ENCODE data around the gene FBLN5.

DNA sequence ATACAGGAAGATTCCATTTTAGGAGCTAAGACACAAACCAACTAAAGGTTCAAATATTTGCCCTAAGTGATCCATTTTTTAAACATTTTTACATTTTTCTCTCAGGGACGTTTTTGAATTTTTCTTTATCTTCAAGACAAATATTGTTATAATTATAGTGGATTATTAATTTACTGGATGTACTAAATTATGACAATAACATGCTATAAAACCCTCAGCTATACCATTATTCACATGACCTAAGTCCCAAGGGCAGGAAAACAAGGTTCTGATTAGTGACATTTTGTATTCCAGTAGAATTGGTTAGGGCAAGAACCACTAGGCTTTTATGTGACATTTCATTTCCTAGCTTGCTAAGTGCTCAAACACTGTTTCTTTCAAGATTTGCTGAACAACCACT lies 16.5 kb upstream of the FBLN5 start:
- no peak for TF ChIP-seq SMC3 (IDR thresholded peaks at IDR 0.05; ENCODE audit: low read depth, low read length)
- TF ChIP-seq, protein P1, sequence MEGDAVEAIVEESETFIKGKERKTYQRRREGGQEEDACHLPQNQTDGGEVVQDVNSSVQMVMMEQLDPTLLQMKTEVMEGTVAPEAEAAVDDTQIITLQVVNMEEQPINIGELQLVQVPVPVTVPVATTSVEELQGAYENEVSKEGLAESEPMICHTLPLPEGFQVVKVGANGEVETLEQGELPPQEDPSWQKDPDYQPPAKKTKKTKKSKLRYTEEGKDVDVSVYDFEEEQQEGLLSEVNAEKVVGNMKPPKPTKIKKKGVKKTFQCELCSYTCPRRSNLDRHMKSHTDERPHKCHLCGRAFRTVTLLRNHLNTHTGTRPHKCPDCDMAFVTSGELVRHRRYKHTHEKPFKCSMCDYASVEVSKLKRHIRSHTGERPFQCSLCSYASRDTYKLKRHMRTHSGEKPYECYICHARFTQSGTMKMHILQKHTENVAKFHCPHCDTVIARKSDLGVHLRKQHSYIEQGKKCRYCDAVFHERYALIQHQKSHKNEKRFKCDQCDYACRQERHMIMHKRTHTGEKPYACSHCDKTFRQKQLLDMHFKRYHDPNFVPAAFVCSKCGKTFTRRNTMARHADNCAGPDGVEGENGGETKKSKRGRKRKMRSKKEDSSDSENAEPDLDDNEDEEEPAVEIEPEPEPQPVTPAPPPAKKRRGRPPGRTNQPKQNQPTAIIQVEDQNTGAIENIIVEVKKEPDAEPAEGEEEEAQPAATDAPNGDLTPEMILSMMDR (conservative IDR thresholded peaks at IDR 0.05; ENCODE audit: low read depth, low read length): no peak
- no peak for TF ChIP-seq POLR2A (IDR thresholded peaks at IDR 0.05; ENCODE audit: low read depth, low read length)
- TF ChIP-seq CEBPB (IDR thresholded peaks at IDR 0.05; ENCODE audit: low read depth, low read length): no peak
- TF ChIP-seq RAD21 (IDR thresholded peaks at IDR 0.05; ENCODE audit: low read length): no peak
- TF ChIP-seq RCOR1 (IDR thresholded peaks at IDR 0.05; ENCODE audit: insufficient replicate concordance, low read length): no peak
- TF ChIP-seq MAFK (IDR thresholded peaks at IDR 0.05; ENCODE audit: low read depth, low read length): no peak
- no peak for TF ChIP-seq RFX5 (IDR thresholded peaks at IDR 0.05; ENCODE audit: low read depth, low read length)
- no peak for TF ChIP-seq MXI1 (IDR thresholded peaks at IDR 0.05; ENCODE audit: borderline replicate concordance, low read depth, low read length)
- no peak for TF ChIP-seq BHLHE40 (IDR thresholded peaks at IDR 0.05; ENCODE audit: low read depth, low read length)
- TF ChIP-seq, protein P2, sequence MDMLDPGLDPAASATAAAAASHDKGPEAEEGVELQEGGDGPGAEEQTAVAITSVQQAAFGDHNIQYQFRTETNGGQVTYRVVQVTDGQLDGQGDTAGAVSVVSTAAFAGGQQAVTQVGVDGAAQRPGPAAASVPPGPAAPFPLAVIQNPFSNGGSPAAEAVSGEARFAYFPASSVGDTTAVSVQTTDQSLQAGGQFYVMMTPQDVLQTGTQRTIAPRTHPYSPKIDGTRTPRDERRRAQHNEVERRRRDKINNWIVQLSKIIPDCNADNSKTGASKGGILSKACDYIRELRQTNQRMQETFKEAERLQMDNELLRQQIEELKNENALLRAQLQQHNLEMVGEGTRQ (IDR thresholded peaks at IDR 0.05; ENCODE audit: low read depth, low read length): no peak
- TF ChIP-seq, protein P3, sequence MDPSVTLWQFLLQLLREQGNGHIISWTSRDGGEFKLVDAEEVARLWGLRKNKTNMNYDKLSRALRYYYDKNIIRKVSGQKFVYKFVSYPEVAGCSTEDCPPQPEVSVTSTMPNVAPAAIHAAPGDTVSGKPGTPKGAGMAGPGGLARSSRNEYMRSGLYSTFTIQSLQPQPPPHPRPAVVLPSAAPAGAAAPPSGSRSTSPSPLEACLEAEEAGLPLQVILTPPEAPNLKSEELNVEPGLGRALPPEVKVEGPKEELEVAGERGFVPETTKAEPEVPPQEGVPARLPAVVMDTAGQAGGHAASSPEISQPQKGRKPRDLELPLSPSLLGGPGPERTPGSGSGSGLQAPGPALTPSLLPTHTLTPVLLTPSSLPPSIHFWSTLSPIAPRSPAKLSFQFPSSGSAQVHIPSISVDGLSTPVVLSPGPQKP (IDR thresholded peaks at IDR 0.05; ENCODE audit: borderline replicate concordance, low read depth, low read length): no peak

Measured in IMR-90 (cell line).